GM12872 (cell line): ENCODE data around the gene PICK1.

Experiments used
- TF ChIP-seq, protein P1 (sequence below): IDR thresholded peaks from 3 replicates; pipeline ENCODE4 v1.5.1; 2011; ENCODE audit warnings: low read depth, mild to moderate bottlenecking, low read length, moderate library complexity; ENCODE audit not compliant: insufficient read depth

The PICK1 gene

DNA sequence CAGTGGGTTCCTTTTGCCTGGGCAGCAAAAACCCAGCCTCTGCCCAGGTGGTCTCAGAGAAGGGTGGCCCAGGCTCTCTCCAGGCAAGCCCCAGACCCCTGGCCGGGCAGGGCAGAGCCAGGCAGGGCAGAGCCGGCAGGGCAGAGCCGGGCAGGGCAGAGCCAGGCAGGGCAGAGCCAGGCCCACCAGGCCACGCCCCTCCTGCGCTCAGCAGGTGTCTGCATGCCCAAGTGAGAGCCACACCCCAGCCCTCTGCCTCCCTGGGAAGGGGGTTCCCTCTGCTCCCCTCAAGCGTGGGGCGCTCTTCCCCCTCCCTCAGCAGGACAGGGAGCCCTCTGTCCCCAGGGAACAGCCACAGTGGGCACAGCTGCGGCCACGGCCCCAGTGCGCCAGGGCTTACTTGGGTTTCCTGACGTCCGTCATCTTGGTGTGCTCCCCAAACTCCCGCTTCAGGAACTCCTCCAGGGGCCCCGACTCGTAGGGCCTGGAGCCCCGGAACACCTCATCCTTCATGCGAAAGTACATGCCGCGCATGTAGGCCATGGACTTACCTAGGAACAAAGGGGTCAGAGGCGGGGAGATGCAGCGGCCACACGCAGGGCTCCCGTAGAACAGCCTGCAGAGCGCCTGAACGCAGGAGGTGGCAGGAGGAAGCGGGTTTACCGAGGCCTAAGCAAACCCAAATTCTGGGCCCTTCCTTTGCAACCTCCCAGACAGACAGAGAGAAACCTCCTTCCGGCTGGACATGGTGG, 63.3 kb downstream of the PICK1 start:
- TF ChIP-seq, protein P1, sequence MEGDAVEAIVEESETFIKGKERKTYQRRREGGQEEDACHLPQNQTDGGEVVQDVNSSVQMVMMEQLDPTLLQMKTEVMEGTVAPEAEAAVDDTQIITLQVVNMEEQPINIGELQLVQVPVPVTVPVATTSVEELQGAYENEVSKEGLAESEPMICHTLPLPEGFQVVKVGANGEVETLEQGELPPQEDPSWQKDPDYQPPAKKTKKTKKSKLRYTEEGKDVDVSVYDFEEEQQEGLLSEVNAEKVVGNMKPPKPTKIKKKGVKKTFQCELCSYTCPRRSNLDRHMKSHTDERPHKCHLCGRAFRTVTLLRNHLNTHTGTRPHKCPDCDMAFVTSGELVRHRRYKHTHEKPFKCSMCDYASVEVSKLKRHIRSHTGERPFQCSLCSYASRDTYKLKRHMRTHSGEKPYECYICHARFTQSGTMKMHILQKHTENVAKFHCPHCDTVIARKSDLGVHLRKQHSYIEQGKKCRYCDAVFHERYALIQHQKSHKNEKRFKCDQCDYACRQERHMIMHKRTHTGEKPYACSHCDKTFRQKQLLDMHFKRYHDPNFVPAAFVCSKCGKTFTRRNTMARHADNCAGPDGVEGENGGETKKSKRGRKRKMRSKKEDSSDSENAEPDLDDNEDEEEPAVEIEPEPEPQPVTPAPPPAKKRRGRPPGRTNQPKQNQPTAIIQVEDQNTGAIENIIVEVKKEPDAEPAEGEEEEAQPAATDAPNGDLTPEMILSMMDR, result no peak

DNA sequence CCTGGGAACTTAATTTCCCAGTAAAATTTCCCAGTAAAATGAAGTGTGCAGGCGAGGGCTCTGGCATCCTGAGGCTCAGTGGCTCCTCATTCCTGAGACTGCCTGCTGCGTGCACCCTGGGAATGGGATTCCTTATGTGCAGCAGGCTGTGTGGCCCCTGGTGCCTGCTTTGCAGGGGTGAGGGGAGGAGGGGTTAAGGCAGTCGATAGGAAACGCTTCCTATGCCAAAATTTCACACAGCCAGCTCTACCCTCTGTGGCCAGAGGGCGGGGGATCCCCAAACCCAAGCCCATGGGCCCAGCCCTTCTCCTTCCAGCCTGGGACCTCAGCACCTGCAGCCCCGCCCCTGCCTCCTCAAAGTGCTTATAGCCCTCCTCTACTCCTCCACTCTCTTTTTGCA, 65.4 kb downstream of the PICK1 start:
- TF ChIP-seq, protein P1, result no peak

DNA sequence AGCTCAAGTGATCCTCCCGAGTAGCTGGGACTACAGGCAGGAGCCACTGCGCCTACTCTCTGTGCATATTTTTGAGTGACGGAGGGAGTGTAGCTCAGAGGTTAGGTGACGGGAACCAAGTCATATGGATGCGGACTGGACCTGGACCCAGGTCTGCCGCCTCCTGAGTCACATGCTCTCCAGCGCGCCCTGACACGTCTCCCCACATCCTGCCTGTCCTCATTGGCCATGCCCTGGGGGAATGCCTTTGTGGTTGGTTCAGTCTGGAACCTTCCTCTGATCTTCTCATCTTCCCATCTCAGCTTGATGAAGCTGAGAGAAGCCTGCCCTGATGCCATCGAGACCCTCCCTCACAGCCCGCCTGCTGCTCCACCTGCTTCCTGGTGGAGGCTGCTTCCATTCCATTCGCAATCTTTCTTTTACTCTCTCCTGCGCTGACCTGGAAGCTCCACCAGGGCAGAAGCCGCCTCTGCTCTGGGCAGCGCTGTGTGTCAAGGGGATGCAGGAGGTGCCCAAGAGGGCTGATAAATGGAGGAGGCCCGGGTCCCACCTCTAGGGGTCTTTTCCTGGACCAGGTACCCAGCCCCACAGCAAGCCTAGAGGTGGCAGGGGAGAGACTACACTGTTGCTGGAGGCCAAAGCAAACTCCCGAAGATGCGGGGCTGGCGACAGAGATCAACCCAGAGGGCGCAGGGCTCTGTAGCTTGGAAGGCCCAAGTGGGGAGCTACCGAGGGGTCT, 67.2 kb downstream of the PICK1 start:
- TF ChIP-seq, protein P1, result no peak

DNA sequence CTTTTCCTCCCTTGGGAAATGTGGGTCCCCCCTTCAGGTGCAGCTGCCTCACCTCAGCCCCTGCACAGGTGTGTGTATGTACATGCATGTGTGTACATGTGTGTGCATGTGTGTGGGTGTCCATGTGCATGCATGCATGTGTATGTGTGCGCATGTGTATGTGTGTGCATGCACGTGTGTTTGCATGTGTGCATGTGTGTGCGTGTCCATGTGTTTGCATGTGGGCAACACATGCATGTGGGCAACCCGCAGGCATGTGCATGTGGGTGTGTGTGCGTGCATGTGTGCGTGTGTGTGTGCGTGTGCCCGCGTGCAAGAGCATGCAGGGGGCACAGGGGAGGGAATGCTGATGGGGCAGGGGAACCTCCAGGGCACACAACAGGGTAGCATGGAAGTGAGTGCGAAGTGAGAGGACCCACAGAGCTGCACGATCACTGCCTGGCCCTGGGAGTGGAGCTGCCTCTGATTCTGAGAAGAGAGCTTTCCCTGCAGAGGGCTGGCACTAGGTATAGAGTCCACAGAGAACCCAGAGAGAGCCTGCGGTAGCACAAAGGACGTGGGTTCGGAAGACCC, 67.9 kb downstream of the PICK1 start:
- TF ChIP-seq, protein P1, result no peak
